Stomach smooth muscle (tissue), 2 donors: ENCODE results near the gene TSHZ1.

Experiments
- H3K27ac ChIP-seq: one replicate; pipeline ENCODE4 v1.7.0; 2013; ENCODE audit warnings: mild to moderate bottlenecking, low read length, inconsistent platforms
- H3K27me3 ChIP-seq, 2 donors: one replicate each; pipeline ENCODE4 v1.7.0; 2013; ENCODE audit warnings: low read length in 2 of 2; ENCODE audit not compliant: insufficient read depth in 2 of 2, control insufficient read depth in 1 of 2
- H3K36me3 ChIP-seq, 2 donors: one replicate each; pipeline ENCODE4 v1.7.0; 2013; ENCODE audit warnings: low read length in 2 of 2; ENCODE audit not compliant: control insufficient read depth in 2 of 2, insufficient read depth in 2 of 2
- H3K4me1 ChIP-seq: one replicate; pipeline ENCODE4 v1.7.0; 2013; ENCODE audit warnings: low read length; ENCODE audit not compliant: control insufficient read depth, insufficient read depth
- H3K4me3 ChIP-seq, 2 donors: one replicate each; pipeline ENCODE4 v1.7.0; 2013; ENCODE audit warnings: low read length in 2 of 2
- H3K9ac ChIP-seq, 2 donors: one replicate each; pipeline ENCODE4 v1.7.0; 2013; ENCODE audit warnings: low read length in 2 of 2, mild to moderate bottlenecking in 1 of 2
- H3K9me3 ChIP-seq, 2 donors: one replicate each; pipeline ENCODE4 v1.7.0; 2013; ENCODE audit warnings: low read length in 2 of 2; ENCODE audit not compliant: control insufficient read depth in 2 of 2
- donor health status: healthy.
- donor health status: Pancreatic carcinoma.

Gene TSHZ1

GRCh38 chr18:75168619-75169018 lies 42.0 kb upstream of the TSHZ1 start:
- Histone ChIP-seq H3K4me3 (peak overlapping the region in 1 of 2 donors; percentile 77), H3K9ac (peak overlapping the region in 1 of 2 donors; percentile 30), H3K27ac (peak overlapping the region; percentile 86), H3K36me3 (no peaks in the 10 kb centered on the region), H3K9me3 (peaks cover 0 to 2% of the 10 kb centered on the region in 2 donors), H3K4me1 (peaks cover 9% of the 10 kb centered on the region), H3K27me3 (no peaks in the 10 kb centered on the region)

GRCh38 chr18:75169411-75169810 lies 41.2 kb upstream of the TSHZ1 start:
- Histone ChIP-seq H3K9ac (no peak overlapping the region), H3K9me3 (peaks cover 0 to 2% of the 10 kb centered on the region in 2 donors), H3K4me1 (peaks cover 9% of the 10 kb centered on the region), H3K27ac (peak overlapping the region; percentile 18), H3K27me3 (no peaks in the 10 kb centered on the region), H3K36me3 (no peaks in the 10 kb centered on the region), H3K4me3 (no peak overlapping the region)

GRCh38 chr18:75170022-75170789 lies 40.4 kb upstream of the TSHZ1 start:
- Histone ChIP-seq H3K27ac (peak overlapping the region; percentile 18), H3K9me3 (peaks cover 0 to 2% of the 10 kb centered on the region in 2 donors), H3K9ac (no peak overlapping the region), H3K4me3 (no peak overlapping the region), H3K4me1 (peaks cover 9% of the 10 kb centered on the region), H3K36me3 (no peaks in the 10 kb centered on the region), H3K27me3 (no peaks in the 10 kb centered on the region)

GRCh38 chr18:75170916-75171315 lies 39.7 kb upstream of the TSHZ1 start:
- Histone ChIP-seq H3K36me3 (no peaks in the 10 kb centered on the region), H3K4me1 (peaks cover 9% of the 10 kb centered on the region), H3K27me3 (no peaks in the 10 kb centered on the region), H3K4me3 (no peak overlapping the region), H3K9me3 (peaks cover 0 to 2% of the 10 kb centered on the region in 2 donors), H3K9ac (no peak overlapping the region), H3K27ac (no peak overlapping the region)

DNA sequence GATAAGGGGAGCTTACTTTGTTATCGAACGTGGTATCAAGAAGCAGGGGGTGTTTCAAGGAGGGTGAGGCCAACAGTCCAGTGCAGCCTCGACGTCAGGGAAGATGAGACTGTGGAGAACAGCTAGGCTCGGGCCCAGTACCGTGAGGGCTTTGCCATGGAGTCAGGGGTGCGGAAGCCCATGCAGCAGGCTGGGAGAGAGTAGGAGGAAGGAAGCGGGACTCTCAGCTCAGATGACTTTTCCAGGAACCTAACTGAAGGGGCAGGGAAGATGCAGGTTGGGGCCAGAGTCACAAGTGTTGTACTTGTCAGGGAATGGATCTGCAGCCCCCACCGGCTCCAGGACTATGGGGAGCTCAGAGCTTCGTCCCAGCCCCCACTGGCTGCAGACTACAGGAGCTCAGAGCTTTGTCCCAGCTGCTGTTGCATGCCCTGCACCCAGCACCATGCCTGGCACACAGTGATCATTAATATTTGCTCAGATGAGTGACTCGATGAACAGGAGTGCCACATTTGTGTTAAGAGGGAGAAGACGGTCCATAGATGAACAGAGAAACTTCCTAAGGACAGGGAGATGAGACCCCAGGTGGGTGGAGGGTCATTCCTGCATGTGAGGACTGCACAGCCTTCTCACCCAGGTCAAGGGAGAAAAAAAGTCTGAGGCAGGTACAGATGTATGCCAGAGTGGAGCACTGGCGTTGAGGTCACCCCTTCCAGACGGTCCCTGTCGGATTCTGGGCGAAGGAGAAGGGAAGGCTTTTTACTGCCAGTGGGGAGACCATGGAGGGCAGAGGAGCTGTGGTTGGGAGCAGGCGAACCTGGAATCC lies 38.1 kb upstream of the TSHZ1 start:
- Histone ChIP-seq H3K4me3 (no peak overlapping the region), H3K9me3 (no peaks in the 10 kb centered on the region), H3K27me3 (no peaks in the 10 kb centered on the region), H3K4me1 (peaks cover 3% of the 10 kb centered on the region), H3K36me3 (no peaks in the 10 kb centered on the region), H3K27ac (no peak overlapping the region), H3K9ac (no peak overlapping the region)

- no peak overlapping the region for H3K4me3 ChIP-seq
- no peak overlapping the region for H3K9ac ChIP-seq
- H3K9me3 ChIP-seq: no peaks in the 10 kb centered on the region
- no peaks in the 10 kb centered on the region for H3K27me3 ChIP-seq
- no peak overlapping the region for H3K27ac ChIP-seq
- H3K4me1 ChIP-seq: no peaks in the 10 kb centered on the region
- H3K36me3 ChIP-seq: no peaks in the 10 kb centered on the region
Measured at GRCh38 chr18:75173125-75173432, 37.5 kb upstream of the TSHZ1 start.

DNA sequence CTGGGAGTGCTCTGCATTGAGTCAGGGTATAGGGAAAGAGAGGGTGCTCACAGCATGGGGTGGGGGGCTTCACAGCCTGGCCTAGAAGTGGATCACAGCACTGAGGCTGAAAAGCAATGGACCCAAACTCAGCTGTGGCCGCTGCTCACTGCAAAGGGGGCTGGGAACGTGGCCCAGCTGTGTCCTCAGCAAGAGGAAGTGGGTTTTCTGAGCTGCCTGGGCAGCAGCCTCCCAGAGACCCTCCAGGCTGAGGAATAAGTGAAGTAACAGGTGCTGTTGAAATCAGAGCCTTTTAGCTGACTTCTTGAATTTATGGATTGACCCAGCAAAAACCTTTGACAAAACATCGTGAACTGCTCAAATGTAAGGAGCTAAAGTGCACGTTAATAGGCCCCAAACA lies 36.9 kb upstream of the TSHZ1 start:
- Histone ChIP-seq H3K9ac (no peak overlapping the region), H3K36me3 (no peaks in the 10 kb centered on the region)

GRCh38 chr18:75176849-75177248 lies 33.7 kb upstream of the TSHZ1 start:
- Histone ChIP-seq H3K4me1 (no peaks in the 10 kb centered on the region), H3K27ac (no peak overlapping the region), H3K27me3 (no peaks in the 10 kb centered on the region), H3K9ac (no peak overlapping the region), H3K9me3 (no peaks in the 10 kb centered on the region), H3K36me3 (no peaks in the 10 kb centered on the region), H3K4me3 (no peak overlapping the region)

More for the DNA sequence above, 36.9 kb upstream of the TSHZ1 start:
- Histone ChIP-seq H3K4me1 (no peaks in the 10 kb centered on the region), H3K4me3 (no peak overlapping the region), H3K27me3 (no peaks in the 10 kb centered on the region), H3K27ac (no peak overlapping the region), H3K9me3 (no peaks in the 10 kb centered on the region)

GRCh38 chr18:75178376-75178775 lies 32.2 kb upstream of the TSHZ1 start:
- Histone ChIP-seq H3K4me1 (no peaks in the 10 kb centered on the region), H3K36me3 (no peaks in the 10 kb centered on the region), H3K27me3 (no peaks in the 10 kb centered on the region), H3K9ac (no peak overlapping the region), H3K9me3 (no peaks in the 10 kb centered on the region), H3K4me3 (no peak overlapping the region), H3K27ac (no peak overlapping the region)

DNA sequence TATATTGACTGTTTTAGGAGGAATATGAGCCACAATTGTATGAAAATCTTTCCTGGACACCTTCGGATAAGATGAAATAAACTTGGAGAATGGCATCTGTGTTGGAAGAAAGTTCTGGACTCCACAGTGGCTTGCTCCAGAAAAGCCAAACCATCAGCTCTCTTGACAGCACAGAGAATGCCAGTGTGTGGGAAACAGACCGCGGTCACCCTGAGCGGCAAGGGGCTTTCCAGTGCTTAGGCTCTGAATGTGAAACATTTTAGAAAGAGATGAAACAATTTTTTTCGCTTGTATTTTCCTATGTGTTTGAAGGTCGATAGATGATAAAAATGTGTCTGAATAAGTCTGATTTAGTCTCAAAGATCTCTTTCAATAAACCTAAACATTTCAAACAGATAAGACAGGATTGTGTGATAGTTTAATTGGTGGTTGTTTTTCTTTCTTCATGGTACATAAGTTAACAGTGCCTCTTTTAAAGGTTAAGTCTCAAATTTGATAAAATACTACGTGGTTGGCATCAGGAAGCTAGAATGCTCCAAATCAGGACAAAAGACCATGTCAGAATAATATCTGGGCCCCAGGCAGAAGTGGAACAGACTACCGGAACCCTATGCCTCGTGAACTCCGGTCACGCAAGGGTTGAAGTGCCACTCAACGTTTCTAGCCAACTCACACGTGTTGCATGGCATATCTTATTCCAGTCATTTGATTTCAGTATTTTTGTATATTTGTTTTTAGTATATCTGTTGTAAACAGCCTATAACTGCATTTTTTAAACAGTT lies 30.6 kb upstream of the TSHZ1 start:
- Histone ChIP-seq H3K36me3 (no peaks in the 10 kb centered on the region), H3K9me3 (no peaks in the 10 kb centered on the region), H3K27me3 (no peaks in the 10 kb centered on the region), H3K4me3 (no peak overlapping the region), H3K27ac (no peak overlapping the region), H3K4me1 (no peaks in the 10 kb centered on the region), H3K9ac (no peak overlapping the region)
